GM18507 (cell line): ENCODE measurements around the gene SDC3.

Experiments used
- DNase-seq: peaks from one replicate; pipeline ENCODE4 v3.0.0; 2011; ENCODE audit warnings: low read depth; ENCODE audit not compliant: insufficient read length; ENCODE audit errors: extremely low spot score
- FAIRE-seq: peaks from 2 replicates; lab custom pipeline; 2011; peaks lifted over from hg19 to GRCh38; lab: Jason Lieb, UNC

The SDC3 gene

GRCh38 chr1:30929944-30930525 lies 21.5 kb upstream of the SDC3 start:
- no peak for FAIRE-seq

GRCh38 chr1:30929135-30929889 lies 20.8 kb upstream of the SDC3 start:
- FAIRE-seq = peak; percentile 88
- peak; percentile 23 for DNase-seq

More at GRCh38 chr1:30929944-30930525, 21.5 kb upstream of the SDC3 start:
- DNase-seq = no peak

- DNase-seq = no peak
- FAIRE-seq = no peak
Measured at GRCh38 chr1:30928789-30929134, 20.2 kb upstream of the SDC3 start.

- DNase-seq (no peak), FAIRE-seq (no peak)
Measured at GRCh38 chr1:30928171-30928570, 19.6 kb upstream of the SDC3 start.

- no peak for DNase-seq
- no peak for FAIRE-seq
Measured at GRCh38 chr1:30927448-30927847, 18.9 kb upstream of the SDC3 start.

GRCh38 chr1:30923597-30923996 lies 15.0 kb upstream of the SDC3 start:
- no peak for DNase-seq
- no peak for FAIRE-seq

- DNase-seq (no peak), FAIRE-seq (no peak)
Measured at GRCh38 chr1:30920827-30921226, 12.3 kb upstream of the SDC3 start.

GRCh38 chr1:30919025-30919881 lies 10.7 kb upstream of the SDC3 start:
- FAIRE-seq (no peak), DNase-seq (no peak)

GRCh38 chr1:30916296-30916695 lies 7.7 kb upstream of the SDC3 start:
- DNase-seq (no peak), FAIRE-seq (no peak)

- FAIRE-seq = no peak
- no peak for DNase-seq
Measured at GRCh38 chr1:30915491-30916230, 7.1 kb upstream of the SDC3 start.

- DNase-seq (no peak), FAIRE-seq (no peak)
Measured at GRCh38 chr1:30914931-30915330, 6.4 kb upstream of the SDC3 start.

GRCh38 chr1:30914587-30914922 lies 6.0 kb upstream of the SDC3 start:
- FAIRE-seq = no peak
- DNase-seq = no peak

- DNase-seq = no peak
- no peak for FAIRE-seq
Measured at GRCh38 chr1:30912913-30913652, 4.5 kb upstream of the SDC3 start.

GRCh38 chr1:30912224-30912623 lies 3.7 kb upstream of the SDC3 start:
- DNase-seq = no peak
- FAIRE-seq = no peak

- DNase-seq = peak; percentile 47
- FAIRE-seq = peak; percentile 86
Measured at GRCh38 chr1:30911059-30911954, 2.7 kb upstream of the SDC3 start.

GRCh38 chr1:30909365-30910068 lies 959 bp upstream of the SDC3 start:
- no peak for FAIRE-seq

GRCh38 chr1:30908316-30908695 lies 252 bp downstream of the SDC3 start:
- FAIRE-seq (no peak), DNase-seq (no peak)

More at GRCh38 chr1:30909365-30910068, 959 bp upstream of the SDC3 start:
- DNase-seq = no peak
